Lung (tissue), 12 donors: ENCODE results near the gene PLXNB3. TPM values are rescaled to one million over a fixed set of nuclear protein-coding genes. Genes with fewer than 3 reads are reported as not detected.

ENCODE experiments used
- ATAC-seq: fragments of 200-7000 bp; cut with Tn5 transposase; one replicate; pipeline ENCODE4 v1.9.1; 2020; ENCODE audit warnings: moderate number of reproducible peaks; ENCODE audit not compliant: insufficient read depth, low FRiP score
- DNase-seq, 3 donors: peaks; one replicate each; pipeline ENCODE4 v3.0.0-alpha.2; 2013 to 2017
- H3K27ac ChIP-seq, 2 donors: one replicate each; pipeline ENCODE4 v1.5.1; 2013; ENCODE audit warnings: mild to moderate bottlenecking in 2 of 2, moderate library complexity in 2 of 2, control low read depth in 1 of 2, inconsistent platforms in 1 of 2, low read depth in 1 of 2, low read length in 1 of 2
- H3K27me3 ChIP-seq, 3 donors: one replicate each; pipeline ENCODE4 v1.5.1; 2013; ENCODE audit warnings: low read length in 2 of 3; ENCODE audit not compliant: control insufficient read depth in 3 of 3, insufficient read depth in 3 of 3
- H3K36me3 ChIP-seq, 4 donors: one replicate each; pipeline ENCODE4 v1.5.1; 2013; ENCODE audit warnings: low read length in 4 of 4, mild to moderate bottlenecking in 1 of 4, moderate library complexity in 1 of 4; ENCODE audit not compliant: control insufficient read depth in 4 of 4, insufficient read depth in 4 of 4
- H3K4me1 ChIP-seq, 5 donors: one replicate each; pipeline ENCODE4 v1.5.1; 2013; ENCODE audit warnings: low read length in 5 of 5, mild to moderate bottlenecking in 2 of 5, moderate library complexity in 1 of 5; ENCODE audit not compliant: control insufficient read depth in 5 of 5, insufficient read depth in 5 of 5
- H3K4me3 ChIP-seq: one replicate; pipeline ENCODE4 v1.5.1; 2013; ENCODE audit warnings: mild to moderate bottlenecking, control low read depth, moderate library complexity
- H3K9ac ChIP-seq, 2 donors: one replicate each; pipeline ENCODE4 v1.5.1; 2013; ENCODE audit warnings: low read length in 2 of 2, control low read depth in 1 of 2; ENCODE audit not compliant: insufficient read depth in 1 of 2
- H3K9me3 ChIP-seq, 4 donors: one replicate each; pipeline ENCODE4 v1.5.1; 2013; ENCODE audit warnings: low read length in 3 of 4, mild to moderate bottlenecking in 1 of 4, moderate library complexity in 1 of 4; ENCODE audit not compliant: control insufficient read depth in 4 of 4, insufficient read depth in 3 of 4
- WGBS, 2 donors: extraction: QIAGEN DNeasy Blood & Tissue Kit; methylation state at CpG; one replicate each; pipeline ENCODE4 v1.1.7; 2013; 5-methylcytosine and 5-hydroxymethylcytosine counted together
- polyA plus RNA-seq, 2 donors: library from polyadenylated mRNA; stranded (reverse); fragments of 200-250 nt; gene quantifications; one replicate each; pipeline ENCODE4 v1.2.1, GENCODE V29; 2013
- total RNA-seq, 2 donors: library from RNA; depleted of rRNA in 1 of 2; stranded (reverse); fragments of >200 nt in 1 of 2; gene quantifications; one replicate each; pipeline ENCODE4 v1.2.1, GENCODE V29; 2014 to 2021
- TF ChIP-seq, protein P1 (sequence below): IDR thresholded peaks from 2 replicates; pipeline ENCODE4 v1.5.1; 2012; ENCODE audit warnings: mild to moderate bottlenecking; ENCODE audit errors: control extremely low read depth, extremely low read depth
- donor health status: control.
- donor health status: control.
- donor health status: Bipolar disorder and iron deficiency.
- donor health status: healthy.
- donor health status: DM: yes; HTN: yes; CAD: no.

Gene PLXNB3
- total and polyA plus RNA-seq, 4 donors: 1.0 to 2.6 (median 1.5) TPM

DNA sequence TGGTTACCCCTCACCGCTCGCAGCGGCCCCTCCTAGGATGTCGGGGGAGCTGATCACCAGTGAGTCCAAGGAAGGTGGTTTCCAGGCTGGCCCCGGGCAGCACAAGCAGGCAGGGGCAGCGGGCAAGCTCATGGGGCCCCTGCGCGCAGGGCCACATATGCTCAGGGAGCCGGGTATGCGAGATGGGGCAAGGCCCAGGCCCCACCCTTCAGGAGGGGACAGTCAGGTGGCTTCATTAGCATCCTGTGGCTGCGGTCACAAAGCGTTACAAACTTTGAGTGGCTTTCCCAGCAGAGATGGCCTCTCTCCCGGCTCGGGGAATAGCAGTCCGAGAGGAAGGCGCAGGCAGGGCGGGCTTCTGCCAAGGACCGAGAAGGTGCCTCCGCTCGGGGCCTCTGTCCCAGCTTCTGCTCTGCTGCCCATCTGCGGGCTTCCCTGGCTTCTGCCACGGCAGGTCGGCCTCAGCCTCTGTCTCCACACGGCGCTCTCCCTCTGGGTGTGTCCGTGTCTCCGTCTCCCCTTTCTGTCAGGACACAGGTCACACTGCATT lies 25.9 kb upstream of the PLXNB3 start:
- H3K36me3 ChIP-seq: peaks cover 0 to 9% (median 0%) of the 10 kb centered on the region in 4 donors
- H3K4me3 ChIP-seq: no peak overlapping the region
- WGBS, 2 donors: 93% methylated on average over 15 to 27 of the region's 27 CpGs
- H3K27ac ChIP-seq: no peak overlapping the region
- no peaks in the 10 kb centered on the region for H3K27me3 ChIP-seq
- TF ChIP-seq, protein P1, sequence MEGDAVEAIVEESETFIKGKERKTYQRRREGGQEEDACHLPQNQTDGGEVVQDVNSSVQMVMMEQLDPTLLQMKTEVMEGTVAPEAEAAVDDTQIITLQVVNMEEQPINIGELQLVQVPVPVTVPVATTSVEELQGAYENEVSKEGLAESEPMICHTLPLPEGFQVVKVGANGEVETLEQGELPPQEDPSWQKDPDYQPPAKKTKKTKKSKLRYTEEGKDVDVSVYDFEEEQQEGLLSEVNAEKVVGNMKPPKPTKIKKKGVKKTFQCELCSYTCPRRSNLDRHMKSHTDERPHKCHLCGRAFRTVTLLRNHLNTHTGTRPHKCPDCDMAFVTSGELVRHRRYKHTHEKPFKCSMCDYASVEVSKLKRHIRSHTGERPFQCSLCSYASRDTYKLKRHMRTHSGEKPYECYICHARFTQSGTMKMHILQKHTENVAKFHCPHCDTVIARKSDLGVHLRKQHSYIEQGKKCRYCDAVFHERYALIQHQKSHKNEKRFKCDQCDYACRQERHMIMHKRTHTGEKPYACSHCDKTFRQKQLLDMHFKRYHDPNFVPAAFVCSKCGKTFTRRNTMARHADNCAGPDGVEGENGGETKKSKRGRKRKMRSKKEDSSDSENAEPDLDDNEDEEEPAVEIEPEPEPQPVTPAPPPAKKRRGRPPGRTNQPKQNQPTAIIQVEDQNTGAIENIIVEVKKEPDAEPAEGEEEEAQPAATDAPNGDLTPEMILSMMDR: no peak
- H3K9me3 ChIP-seq: peaks cover 0 to 2% (median 0%) of the 10 kb centered on the region in 4 donors
- DNase-seq: no peak
- no peak overlapping the region for H3K9ac ChIP-seq
- ATAC-seq: no peak
- H3K4me1 ChIP-seq: no peaks in the 10 kb centered on the region

DNA sequence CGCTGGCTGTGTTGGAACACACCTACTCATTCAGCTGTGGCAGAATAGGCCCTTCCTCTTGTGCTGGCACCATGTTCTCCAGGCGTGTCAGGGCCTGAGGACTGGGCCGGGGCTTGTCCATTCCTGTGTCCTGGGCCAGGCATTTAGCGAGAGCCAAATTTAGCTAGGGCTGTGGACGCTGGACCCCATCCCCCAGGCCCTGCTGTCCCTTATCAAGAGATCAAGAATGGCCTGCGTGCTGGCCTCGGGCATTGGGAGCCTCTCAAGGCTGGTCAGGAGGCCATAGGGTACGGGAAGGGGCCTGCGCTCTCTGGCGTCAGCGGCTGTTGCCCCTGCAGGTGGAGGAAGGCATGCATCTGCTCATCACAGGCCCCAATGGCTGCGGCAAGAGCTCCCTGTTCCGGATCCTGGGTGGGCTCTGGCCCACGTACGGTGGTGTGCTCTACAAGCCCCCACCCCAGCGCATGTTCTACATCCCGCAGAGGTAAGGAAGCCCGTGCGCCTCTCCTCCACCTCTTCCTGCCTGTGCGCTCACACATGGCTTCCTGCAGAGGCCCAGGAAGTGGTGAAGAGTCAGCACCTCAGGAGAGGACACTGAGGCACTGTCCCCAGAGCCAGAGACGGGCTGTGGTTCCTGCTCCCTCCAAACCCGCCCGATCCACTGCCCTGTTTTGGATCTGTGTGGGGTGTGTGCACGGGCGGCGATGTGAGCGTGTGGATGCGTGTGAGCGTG lies 24.1 kb upstream of the PLXNB3 start:
- DNase-seq (no peak), ATAC-seq (no peak)
- 85 to 91% methylated on average over 18 to 29 of the region's 29 CpGs for WGBS, 2 donors

DNA sequence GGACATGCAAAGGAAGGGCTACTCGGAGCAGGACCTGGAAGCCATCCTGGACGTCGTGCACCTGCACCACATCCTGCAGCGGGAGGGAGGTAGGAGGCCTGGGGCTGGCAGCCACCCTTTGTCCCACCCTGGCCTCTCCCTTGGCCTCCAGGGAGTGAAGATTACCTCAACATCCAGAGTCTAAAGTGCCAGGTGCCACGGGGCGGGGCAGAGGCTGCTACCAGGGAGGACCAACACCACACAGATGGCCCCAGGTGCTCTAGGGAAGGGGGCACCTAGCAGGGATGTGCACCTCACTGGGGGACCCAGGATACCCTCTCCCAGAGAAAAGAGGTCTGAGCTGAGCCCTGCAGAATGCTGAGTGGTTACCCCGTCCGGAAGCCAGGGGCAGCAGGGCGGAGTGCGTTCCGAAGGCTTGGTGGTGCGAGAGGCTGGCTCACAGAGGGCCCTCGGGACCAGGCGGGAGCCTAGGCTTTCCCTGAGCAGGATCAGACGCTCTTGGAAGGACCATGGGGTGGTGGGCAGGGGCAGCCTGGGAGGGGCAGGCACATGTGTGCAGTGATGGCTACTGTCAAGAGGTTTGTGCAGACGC lies 23.3 kb upstream of the PLXNB3 start:
- no peaks in the 10 kb centered on the region for H3K27me3 ChIP-seq
- H3K9me3 ChIP-seq: peaks cover 0 to 4% (median 0%) of the 10 kb centered on the region in 4 donors
- H3K9ac ChIP-seq: no peak overlapping the region
- WGBS, 2 donors: 89 to 95% methylated on average over 14 to 16 of the region's 16 CpGs
- no peak for DNase-seq
- no peak for ATAC-seq
- peaks cover 0 to 2% (median 0%) of the 10 kb centered on the region in 5 donors for H3K4me1 ChIP-seq
- H3K27ac ChIP-seq: no peak overlapping the region
- TF ChIP-seq, protein P1: no peak
- no peak overlapping the region for H3K4me3 ChIP-seq
- H3K36me3 ChIP-seq: peaks cover 0 to 9% (median 0%) of the 10 kb centered on the region in 4 donors

More for the DNA sequence above, 24.1 kb upstream of the PLXNB3 start:
- H3K9ac ChIP-seq: no peak overlapping the region
- H3K9me3 ChIP-seq: peaks cover 0 to 4% (median 0%) of the 10 kb centered on the region in 4 donors
- H3K27me3 ChIP-seq: no peaks in the 10 kb centered on the region
- H3K27ac ChIP-seq: no peak overlapping the region
- H3K4me1 ChIP-seq: peaks cover 0 to 2% (median 0%) of the 10 kb centered on the region in 5 donors
- H3K4me3 ChIP-seq: no peak overlapping the region
- H3K36me3 ChIP-seq: peaks cover 0 to 9% (median 0%) of the 10 kb centered on the region in 4 donors
- TF ChIP-seq, protein P1: no peak
